G401.6 (cell line): ENCODE results near the gene TMPRSS12.
"Not testable (repeated sequence)": the region's sequence is repeated elsewhere in the genome, so short reads cannot be mapped to it uniquely, and the experiment has no call there.

Source experiments
- FAIRE-seq: peaks from 2 replicates; lab custom pipeline; 2012; peaks lifted over from hg19 to GRCh38; lab: Jason Lieb, UNC

TMPRSS12 gene

GRCh38 chr12:50926932-50927331, 84.2 kb downstream of the TMPRSS12 start:
- not testable (repeated sequence) for FAIRE-seq

GRCh38 chr12:50927356-50927755, 84.6 kb downstream of the TMPRSS12 start:
- no peak for FAIRE-seq

GRCh38 chr12:50927766-50928224, 85.1 kb downstream of the TMPRSS12 start:
- no peak for FAIRE-seq

GRCh38 chr12:50928392-50928791, 85.7 kb downstream of the TMPRSS12 start:
- no peak for FAIRE-seq

- no peak for FAIRE-seq
Measured at GRCh38 chr12:50929831-50930230, 87.1 kb downstream of the TMPRSS12 start.

GRCh38 chr12:50930477-50930876, 87.8 kb downstream of the TMPRSS12 start:
- FAIRE-seq = not testable (repeated sequence)

GRCh38 chr12:50932787-50933280, 90.1 kb downstream of the TMPRSS12 start:
- FAIRE-seq = no peak

GRCh38 chr12:50933459-50934124, 90.9 kb downstream of the TMPRSS12 start:
- FAIRE-seq = no peak

- FAIRE-seq = no peak
Measured at GRCh38 chr12:50934371-50934851, 91.7 kb downstream of the TMPRSS12 start.

- no peak for FAIRE-seq
Measured at GRCh38 chr12:50934981-50935807, 92.5 kb downstream of the TMPRSS12 start.

GRCh38 chr12:50936821-50937530, 94.2 kb downstream of the TMPRSS12 start:
- FAIRE-seq = no peak
